H1 (cell line): ENCODE data around the gene ESRP2.

Experiments
- CHD7 ChIP-seq: fragments of 300-600 bp; sonication (generic); IDR thresholded peaks from 2 replicates; pipeline ENCODE4 v1.7.1; 2012; ENCODE audit warnings: low read length, moderate library complexity, mild to moderate bottlenecking, inconsistent platforms; ENCODE audit not compliant: insufficient replicate concordance
- CTCF ChIP-seq, 3 experiments: IDR thresholded peaks; 1 replicate in 2 of 3; 2 replicates in 1 of 3; pipeline versions ENCODE4 v1.5.1 to v1.6.1; 2011; ENCODE audit warnings: low read length in 3 of 3, mild to moderate bottlenecking in 3 of 3, inconsistent platforms in 2 of 3, low read depth in 1 of 3, moderate library complexity in 1 of 3; ENCODE audit not compliant: insufficient read depth in 1 of 3; ENCODE audit errors: control extremely low read depth in 1 of 3
- EP300 ChIP-seq, 2 experiments: IDR thresholded peaks; 1 replicate in 1 of 2; 2 replicates in 1 of 2; pipeline ENCODE4 v1.6.1; 2011 to 2012; ENCODE audit warnings: low read depth in 2 of 2, low read length in 2 of 2, mild to moderate bottlenecking in 2 of 2, borderline replicate concordance in 1 of 2, inconsistent platforms in 1 of 2, moderate library complexity in 1 of 2
- GABPA ChIP-seq: IDR thresholded peaks from 2 replicates; pipeline ENCODE4 v1.6.1; 2011; ENCODE audit warnings: mild to moderate bottlenecking, low read length, moderate library complexity, borderline replicate concordance; ENCODE audit not compliant: insufficient read depth
- GTF2F1 ChIP-seq: IDR thresholded peaks from 2 replicates; pipeline ENCODE4 v1.6.1; 2012; ENCODE audit warnings: low read depth, low read length, improper control_type of control experiment, borderline replicate concordance
- JUND ChIP-seq: IDR thresholded peaks from 2 replicates; pipeline ENCODE4 v1.6.1; 2011; ENCODE audit warnings: mild to moderate bottlenecking, improper control_type of control experiment, low read length
- MAX ChIP-seq: IDR thresholded peaks from 2 replicates; pipeline ENCODE4 v1.6.1; 2012; ENCODE audit warnings: inconsistent platforms
- NANOG ChIP-seq: IDR thresholded peaks from 2 replicates; pipeline ENCODE4 v1.6.1; 2011; ENCODE audit warnings: low read length, low read depth, mild to moderate bottlenecking, inconsistent platforms; ENCODE audit not compliant: insufficient read depth, poor library complexity, severe bottlenecking
- POLR2A ChIP-seq, 2 experiments: IDR thresholded peaks; 1 replicate in 1 of 2; 2 replicates in 1 of 2; pipeline ENCODE4 v1.6.1; 2011; ENCODE audit warnings: low read depth in 2 of 2, low read length in 2 of 2, mild to moderate bottlenecking in 2 of 2; ENCODE audit errors: control extremely low read depth in 1 of 2
- TEAD4 ChIP-seq: IDR thresholded peaks from 2 replicates; pipeline ENCODE4 v1.6.1; 2012; ENCODE audit warnings: low read depth, low read length, inconsistent platforms, mixed read lengths
- ZNF274 ChIP-seq: IDR thresholded peaks from 2 replicates; pipeline ENCODE4 v1.7.0; 2012; ENCODE audit warnings: low read length, borderline replicate concordance; ENCODE audit errors: extremely low read depth

GRCh38 chr16:68202091-68202519, 33.8 kb downstream of the ESRP2 start:
- TF ChIP-seq ZNF274 (no peak), CTCF (IDR thresholded peaks at IDR 0.05; ENCODE audit: control extremely low read depth in 1 of 3, insufficient read depth in 1 of 3, low read depth in 1 of 3, low read length in 3 of 3) (no peak), POLR2A (IDR thresholded peaks at IDR 0.05; ENCODE audit: control extremely low read depth in 1 of 2, low read depth in 2 of 2, low read length in 2 of 2) (no peak), EP300 (IDR thresholded peaks at IDR 0.05; ENCODE audit: borderline replicate concordance in 1 of 2, low read depth in 2 of 2, low read length in 2 of 2) (no peak), MAX (no peak), GABPA (no peak), TEAD4 (no peak), NANOG (no peak), JUND (no peak), GTF2F1 (no peak), CHD7 (no peak)
